HepG2 (cell line): ENCODE measurements around the gene LXN. TPM values are rescaled to one million over a fixed set of nuclear protein-coding genes. Genes with fewer than 3 reads are reported as not detected.

ENCODE experiments used
- SSRP1 ChIP-seq: IDR thresholded peaks from 2 replicates; pipeline ENCODE4 v1.6.1; 2016; ENCODE audit warnings: control low read depth
- YEATS2 ChIP-seq: sonication (generic); formaldehyde crosslinking; IDR thresholded peaks from 2 replicates; pipeline ENCODE4 v1.4.0; 2020; ENCODE audit warnings: missing genetic modification reagents, borderline replicate concordance
- ZNF75D ChIP-seq: sonication (generic); formaldehyde crosslinking; IDR thresholded peaks from 2 replicates; pipeline ENCODE4 v1.8.1; 2023; ENCODE audit warnings: missing genetic modification reagents, mild to moderate bottlenecking, borderline replicate concordance
- polyA plus RNA-seq, 8 experiments: library from polyadenylated mRNA; depleted of rRNA in 3 of 8; stranded (reverse) in 7 of 8; unstranded in 1 of 8; fragments of >200 nt; fragmentation: Illumina TruSeq in 4 of 8; extraction: Trizol in 4 of 8; gene quantifications; 2 replicates each; pipeline versions ENCODE4 v1.2.1 to v1.2.3, GENCODE V29; 2011 to 2016; ENCODE audit warnings: low read depth in 4 of 8, missing spikeins in 1 of 8, mixed read lengths in 1 of 8; ENCODE audit not compliant: insufficient read depth in 1 of 8
- total RNA-seq, 5 experiments: library from RNA; depleted of rRNA; stranded (reverse); fragments of >200 nt; fragmentation: Illumina TruSeq; extraction: Trizol; gene quantifications; 2 replicates each; pipeline ENCODE4 v1.2.3, GENCODE V29; 2016; ENCODE audit warnings: low read depth in 1 of 5
- TF ChIP-seq, protein P1 (sequence below): sonication (generic); formaldehyde crosslinking; IDR thresholded peaks from 2 replicates; pipeline ENCODE4 v1.5.1; 2020; ENCODE audit warnings: mild to moderate bottlenecking, missing genetic modification reagents, borderline replicate concordance
- TF ChIP-seq, protein P2 (sequence below): sonication (generic); formaldehyde crosslinking; IDR thresholded peaks from 2 replicates; pipeline ENCODE4; 2020; ENCODE audit warnings: missing genetic modification reagents, mild to moderate bottlenecking, borderline replicate concordance
- TF ChIP-seq, protein P3 (sequence below): IDR thresholded peaks from 2 replicates; pipeline ENCODE4 v1.6.1; 2018; ENCODE audit warnings: missing genetic modification reagents
- TF ChIP-seq, protein P4 (sequence below): sonication (generic); formaldehyde crosslinking; IDR thresholded peaks from 2 replicates; pipeline ENCODE4 v1.4.0; 2020; ENCODE audit warnings: mild to moderate bottlenecking, missing genetic modification reagents

LXN gene
- total and polyA plus RNA-seq, 2 of the 13 experiments (the other 11 are each of a cell fraction or from before 2014, with no cell fraction given), result not detected

DNA sequence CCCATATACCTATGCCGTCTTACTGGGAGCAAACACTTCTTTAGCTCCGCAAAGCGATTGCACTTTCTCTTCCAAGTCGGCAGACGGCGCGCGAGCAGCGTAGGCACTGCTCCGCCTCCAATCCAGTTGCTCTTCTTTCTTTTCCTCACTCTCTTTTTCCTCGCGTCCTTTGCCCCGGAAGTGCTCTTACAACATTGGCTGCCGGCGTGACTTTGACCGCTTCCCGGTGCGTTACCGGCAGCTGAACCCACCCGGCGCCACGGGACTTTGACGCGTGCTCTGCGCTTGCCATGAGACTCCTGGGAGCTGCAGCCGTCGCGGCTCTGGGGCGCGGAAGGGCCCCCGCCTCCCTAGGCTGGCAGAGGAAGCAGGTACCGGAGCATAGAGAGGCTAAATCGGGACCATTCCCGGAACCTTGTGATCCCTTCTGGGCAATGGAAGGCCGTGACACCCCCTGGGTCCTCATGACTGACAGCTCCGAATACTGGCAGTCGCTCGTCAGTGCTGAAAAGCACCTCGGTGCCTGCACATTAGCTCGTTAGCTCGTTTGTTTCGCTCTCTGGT, 28.0 kb downstream of the LXN start, which contains the start of gene GFM1 (continued):
- TF ChIP-seq, protein P1, sequence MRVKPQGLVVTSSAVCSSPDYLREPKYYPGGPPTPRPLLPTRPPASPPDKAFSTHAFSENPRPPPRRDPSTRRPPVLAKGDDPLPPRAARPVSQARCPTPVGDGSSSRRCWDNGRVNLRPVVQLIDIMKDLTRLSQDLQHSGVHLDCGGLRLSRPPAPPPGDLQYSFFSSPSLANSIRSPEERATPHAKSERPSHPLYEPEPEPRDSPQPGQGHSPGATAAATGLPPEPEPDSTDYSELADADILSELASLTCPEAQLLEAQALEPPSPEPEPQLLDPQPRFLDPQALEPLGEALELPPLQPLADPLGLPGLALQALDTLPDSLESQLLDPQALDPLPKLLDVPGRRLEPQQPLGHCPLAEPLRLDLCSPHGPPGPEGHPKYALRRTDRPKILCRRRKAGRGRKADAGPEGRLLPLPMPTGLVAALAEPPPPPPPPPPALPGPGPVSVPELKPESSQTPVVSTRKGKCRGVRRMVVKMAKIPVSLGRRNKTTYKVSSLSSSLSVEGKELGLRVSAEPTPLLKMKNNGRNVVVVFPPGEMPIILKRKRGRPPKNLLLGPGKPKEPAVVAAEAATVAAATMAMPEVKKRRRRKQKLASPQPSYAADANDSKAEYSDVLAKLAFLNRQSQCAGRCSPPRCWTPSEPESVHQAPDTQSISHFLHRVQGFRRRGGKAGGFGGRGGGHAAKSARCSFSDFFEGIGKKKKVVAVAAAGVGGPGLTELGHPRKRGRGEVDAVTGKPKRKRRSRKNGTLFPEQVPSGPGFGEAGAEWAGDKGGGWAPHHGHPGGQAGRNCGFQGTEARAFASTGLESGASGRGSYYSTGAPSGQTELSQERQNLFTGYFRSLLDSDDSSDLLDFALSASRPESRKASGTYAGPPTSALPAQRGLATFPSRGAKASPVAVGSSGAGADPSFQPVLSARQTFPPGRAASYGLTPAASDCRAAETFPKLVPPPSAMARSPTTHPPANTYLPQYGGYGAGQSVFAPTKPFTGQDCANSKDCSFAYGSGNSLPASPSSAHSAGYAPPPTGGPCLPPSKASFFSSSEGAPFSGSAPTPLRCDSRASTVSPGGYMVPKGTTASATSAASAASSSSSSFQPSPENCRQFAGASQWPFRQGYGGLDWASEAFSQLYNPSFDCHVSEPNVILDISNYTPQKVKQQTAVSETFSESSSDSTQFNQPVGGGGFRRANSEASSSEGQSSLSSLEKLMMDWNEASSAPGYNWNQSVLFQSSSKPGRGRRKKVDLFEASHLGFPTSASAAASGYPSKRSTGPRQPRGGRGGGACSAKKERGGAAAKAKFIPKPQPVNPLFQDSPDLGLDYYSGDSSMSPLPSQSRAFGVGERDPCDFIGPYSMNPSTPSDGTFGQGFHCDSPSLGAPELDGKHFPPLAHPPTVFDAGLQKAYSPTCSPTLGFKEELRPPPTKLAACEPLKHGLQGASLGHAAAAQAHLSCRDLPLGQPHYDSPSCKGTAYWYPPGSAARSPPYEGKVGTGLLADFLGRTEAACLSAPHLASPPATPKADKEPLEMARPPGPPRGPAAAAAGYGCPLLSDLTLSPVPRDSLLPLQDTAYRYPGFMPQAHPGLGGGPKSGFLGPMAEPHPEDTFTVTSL (CRISPR knock-in tag), result no peak
- TF ChIP-seq, protein P2, sequence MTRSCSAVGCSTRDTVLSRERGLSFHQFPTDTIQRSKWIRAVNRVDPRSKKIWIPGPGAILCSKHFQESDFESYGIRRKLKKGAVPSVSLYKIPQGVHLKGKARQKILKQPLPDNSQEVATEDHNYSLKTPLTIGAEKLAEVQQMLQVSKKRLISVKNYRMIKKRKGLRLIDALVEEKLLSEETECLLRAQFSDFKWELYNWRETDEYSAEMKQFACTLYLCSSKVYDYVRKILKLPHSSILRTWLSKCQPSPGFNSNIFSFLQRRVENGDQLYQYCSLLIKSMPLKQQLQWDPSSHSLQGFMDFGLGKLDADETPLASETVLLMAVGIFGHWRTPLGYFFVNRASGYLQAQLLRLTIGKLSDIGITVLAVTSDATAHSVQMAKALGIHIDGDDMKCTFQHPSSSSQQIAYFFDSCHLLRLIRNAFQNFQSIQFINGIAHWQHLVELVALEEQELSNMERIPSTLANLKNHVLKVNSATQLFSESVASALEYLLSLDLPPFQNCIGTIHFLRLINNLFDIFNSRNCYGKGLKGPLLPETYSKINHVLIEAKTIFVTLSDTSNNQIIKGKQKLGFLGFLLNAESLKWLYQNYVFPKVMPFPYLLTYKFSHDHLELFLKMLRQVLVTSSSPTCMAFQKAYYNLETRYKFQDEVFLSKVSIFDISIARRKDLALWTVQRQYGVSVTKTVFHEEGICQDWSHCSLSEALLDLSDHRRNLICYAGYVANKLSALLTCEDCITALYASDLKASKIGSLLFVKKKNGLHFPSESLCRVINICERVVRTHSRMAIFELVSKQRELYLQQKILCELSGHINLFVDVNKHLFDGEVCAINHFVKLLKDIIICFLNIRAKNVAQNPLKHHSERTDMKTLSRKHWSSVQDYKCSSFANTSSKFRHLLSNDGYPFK, result peak; percentile 92
- TF ChIP-seq SSRP1 (CRISPR knock-in tag), result no peak
- no peak for TF ChIP-seq ZNF75D (CRISPR knock-in tag)
- TF ChIP-seq, protein P3, sequence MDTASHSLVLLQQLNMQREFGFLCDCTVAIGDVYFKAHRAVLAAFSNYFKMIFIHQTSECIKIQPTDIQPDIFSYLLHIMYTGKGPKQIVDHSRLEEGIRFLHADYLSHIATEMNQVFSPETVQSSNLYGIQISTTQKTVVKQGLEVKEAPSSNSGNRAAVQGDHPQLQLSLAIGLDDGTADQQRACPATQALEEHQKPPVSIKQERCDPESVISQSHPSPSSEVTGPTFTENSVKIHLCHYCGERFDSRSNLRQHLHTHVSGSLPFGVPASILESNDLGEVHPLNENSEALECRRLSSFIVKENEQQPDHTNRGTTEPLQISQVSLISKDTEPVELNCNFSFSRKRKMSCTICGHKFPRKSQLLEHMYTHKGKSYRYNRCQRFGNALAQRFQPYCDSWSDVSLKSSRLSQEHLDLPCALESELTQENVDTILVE, result peak; percentile 99
- TF ChIP-seq YEATS2 (CRISPR knock-in tag), result peak; percentile 96
- TF ChIP-seq, protein P4, sequence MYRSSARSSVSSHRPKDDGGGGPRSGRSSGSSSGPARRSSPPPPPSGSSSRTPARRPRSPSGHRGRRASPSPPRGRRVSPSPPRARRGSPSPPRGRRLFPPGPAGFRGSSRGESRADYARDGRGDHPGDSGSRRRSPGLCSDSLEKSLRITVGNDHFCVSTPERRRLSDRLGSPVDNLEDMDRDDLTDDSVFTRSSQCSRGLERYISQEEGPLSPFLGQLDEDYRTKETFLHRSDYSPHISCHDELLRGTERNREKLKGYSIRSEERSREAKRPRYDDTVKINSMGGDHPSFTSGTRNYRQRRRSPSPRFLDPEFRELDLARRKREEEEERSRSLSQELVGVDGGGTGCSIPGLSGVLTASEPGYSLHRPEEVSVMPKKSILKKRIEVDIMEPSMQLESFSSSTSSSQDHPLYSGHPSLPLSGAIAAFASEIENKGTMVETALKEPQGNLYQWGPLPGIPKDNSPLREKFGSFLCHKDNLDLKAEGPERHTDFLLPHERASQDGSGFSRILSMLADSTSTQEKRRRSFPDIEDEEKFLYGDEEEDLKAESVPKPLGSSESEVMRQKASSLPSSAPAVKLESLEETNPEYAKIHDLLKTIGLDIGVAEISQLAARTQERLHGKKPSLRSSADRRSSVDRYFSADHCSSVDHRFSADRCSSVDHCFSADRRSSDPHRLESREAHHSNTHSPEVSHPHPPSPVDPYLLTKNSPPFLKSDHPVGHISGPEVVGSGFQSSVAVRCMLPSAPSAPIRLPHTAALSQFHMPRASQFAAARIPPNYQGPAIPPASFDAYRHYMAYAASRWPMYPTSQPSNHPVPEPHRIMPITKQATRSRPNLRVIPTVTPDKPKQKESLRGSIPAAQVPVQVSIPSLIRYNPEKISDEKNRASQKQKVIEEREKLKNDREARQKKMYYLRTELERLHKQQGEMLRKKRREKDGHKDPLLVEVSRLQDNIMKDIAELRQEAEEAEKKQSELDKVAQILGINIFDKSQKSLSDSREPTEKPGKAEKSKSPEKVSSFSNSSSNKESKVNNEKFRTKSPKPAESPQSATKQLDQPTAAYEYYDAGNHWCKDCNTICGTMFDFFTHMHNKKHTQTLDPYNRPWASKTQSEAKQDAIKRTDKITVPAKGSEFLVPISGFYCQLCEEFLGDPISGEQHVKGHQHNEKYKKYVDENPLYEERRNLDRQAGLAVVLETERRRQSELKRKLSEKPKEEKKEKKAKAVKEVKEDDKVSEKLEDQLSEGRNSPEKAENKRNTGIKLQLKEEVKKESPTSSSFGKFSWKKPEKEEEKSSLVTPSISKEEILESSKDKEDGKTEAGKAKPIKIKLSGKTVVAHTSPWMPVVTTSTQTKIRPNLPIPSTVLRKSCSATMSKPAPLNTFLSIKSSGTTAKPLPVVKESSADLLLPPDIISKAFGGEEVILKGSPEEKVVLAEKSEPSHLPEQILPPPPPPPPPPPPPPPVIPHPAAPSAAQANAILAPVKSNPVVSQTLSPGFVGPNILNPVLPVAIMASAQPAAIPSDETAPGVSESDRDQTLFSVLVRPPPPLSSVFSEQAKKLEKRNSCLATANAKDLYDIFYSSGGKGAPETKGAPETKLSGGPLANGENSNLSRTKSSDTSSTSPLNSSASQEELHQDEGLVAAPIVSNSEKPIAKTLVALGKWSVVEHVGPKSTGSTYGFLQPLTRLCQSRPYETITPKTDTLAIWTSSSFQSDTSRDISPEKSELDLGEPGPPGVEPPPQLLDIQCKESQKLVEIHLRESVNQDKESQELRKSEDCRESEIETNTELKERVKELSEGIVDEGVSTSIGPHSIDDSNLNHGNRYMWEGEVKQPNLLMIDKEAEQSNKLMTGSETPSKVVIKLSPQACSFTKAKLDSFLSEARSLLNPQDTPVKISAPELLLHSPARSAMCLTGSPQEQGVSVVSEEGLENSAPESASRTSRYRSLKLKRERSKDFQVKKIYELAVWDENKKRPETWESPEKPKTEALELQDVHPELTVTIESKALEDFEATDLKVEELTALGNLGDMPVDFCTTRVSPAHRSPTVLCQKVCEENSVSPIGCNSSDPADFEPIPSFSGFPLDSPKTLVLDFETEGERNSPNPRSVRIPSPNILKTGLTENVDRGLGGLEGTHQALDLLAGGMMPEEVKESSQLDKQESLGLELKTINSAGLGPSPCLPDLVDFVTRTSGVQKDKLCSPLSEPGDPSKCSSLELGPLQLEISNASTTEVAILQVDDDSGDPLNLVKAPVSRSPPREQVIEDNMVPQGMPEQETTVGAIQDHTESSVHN (CRISPR knock-in tag), result no peak
